ENCODE measurements around the gene SLC26A2.

Gene SLC26A2

GRCh38 chr5:149960272-149961185 is at the start of gene SLC26A2:
TSS of gene SLC26A2 (plus strand) at chr5:149960758. CDS start at chr5:149977653, 16,895 bp downstream.
- FAIRE-seq (peak; percentile 81), DNase-seq (ENCODE audit: insufficient read length, low spot score) (peak; percentile 93)

DNA sequence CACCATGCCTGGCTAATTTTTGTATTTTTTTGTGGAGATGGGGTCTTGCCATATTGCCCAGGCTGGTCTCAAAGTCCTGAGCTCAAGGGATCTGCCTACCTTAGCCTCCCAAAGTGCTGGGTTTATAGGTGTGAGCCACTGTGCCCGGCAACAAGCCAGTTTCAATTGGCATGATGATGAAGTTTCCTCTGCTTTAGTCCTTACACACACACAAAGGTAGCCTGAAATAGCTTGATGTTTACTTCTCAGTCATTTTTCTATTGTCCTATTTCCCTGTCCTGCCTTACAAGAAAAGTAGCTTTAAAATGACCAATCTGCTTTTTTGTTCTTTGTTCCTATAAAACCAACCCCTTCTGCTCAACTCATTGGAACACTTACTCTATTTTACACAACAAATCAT is 49.5 kb upstream of the SLC26A2 start:
- FAIRE-seq = no peak
- no peak for DNase-seq (ENCODE audit: insufficient read length, low spot score)

- DNase-seq (ENCODE audit: insufficient read length, low spot score) = no peak
- no peak for FAIRE-seq
These were observed 48.2 kb upstream of the SLC26A2 start for GRCh38 chr5:149912226-149912871.

DNA sequence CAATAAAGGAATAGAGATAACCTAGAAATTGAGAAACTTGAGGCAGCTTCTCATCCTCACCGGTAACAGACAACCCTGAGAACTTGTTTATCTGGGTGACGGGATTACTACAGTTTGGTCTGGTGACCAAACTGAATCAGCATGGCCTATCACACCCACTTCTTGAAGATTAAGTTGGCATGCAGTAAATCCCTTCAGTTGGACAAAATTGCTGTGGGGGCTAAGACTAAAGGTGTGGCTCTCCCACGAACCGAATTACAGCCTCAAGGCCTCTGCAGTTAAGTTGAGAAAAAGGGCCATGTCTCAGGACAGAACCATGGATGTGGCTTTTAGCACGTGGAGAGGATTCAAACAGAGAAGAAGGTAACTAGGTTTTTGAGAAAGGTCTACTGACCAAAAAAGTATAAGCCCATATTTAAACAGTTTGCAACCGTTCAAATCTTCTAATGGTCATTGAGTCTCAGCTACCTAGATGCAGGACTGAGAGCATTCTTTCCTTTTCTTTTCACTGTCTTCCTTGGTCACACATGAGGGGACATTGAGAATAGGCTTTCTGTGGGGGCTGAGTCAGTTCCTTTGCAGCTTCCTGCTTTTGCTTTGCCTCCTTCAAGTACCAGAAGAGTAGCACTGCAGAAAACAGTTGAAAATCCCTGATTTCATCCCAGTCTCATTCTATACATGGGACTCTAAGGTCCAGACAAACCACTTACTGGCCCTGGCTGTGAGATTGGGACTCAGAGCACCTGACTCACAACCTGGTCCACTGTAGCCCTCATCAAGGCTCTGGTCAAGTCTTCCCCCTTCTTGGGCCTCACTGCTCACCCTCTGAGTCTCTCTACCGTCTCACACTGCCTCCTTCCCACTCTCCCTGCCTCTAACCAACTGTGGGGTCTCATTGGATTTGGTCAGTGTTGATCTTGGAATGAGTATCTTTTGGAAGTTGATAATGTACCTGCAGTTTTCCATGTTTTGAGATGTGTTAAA is 46.8 kb upstream of the SLC26A2 start:
- DNase-seq (ENCODE audit: insufficient read length, low spot score) = no peak
- FAIRE-seq = no peak

- DNase-seq (ENCODE audit: insufficient read length, low spot score) = no peak
- no peak for FAIRE-seq
These were observed 44.9 kb upstream of the SLC26A2 start for GRCh38 chr5:149915392-149916260.

- no peak for FAIRE-seq
- DNase-seq (ENCODE audit: insufficient read length, low spot score) = no peak
These were observed 44.1 kb upstream of the SLC26A2 start for GRCh38 chr5:149916334-149917072.

GRCh38 chr5:149917073-149917676 is 43.4 kb upstream of the SLC26A2 start:
- DNase-seq (ENCODE audit: insufficient read length, low spot score) (no peak), FAIRE-seq (no peak)

- no peak for DNase-seq (ENCODE audit: insufficient read length, low spot score)
- FAIRE-seq = no peak
These were observed 39.0 kb upstream of the SLC26A2 start for GRCh38 chr5:149921597-149921996.

DNA sequence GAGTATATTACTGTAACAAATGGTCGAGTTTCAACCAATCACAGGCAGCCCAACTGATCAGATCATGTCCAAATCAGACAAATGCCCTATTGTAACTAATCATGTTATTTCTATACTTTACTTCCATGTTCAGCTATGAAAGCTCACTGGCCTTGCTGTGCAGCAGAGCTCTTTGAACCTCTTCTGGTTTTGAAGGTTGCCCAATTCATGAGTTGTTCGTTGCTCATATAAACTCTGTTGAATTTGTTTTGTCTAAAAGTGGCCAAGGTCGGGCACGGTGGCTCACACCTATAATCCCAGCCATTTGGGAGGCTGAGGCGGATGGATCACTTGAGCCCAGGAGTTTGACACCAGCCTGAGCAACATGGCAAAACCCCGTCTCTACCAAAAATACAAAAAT is 37.6 kb upstream of the SLC26A2 start:
- DNase-seq (ENCODE audit: insufficient read length, low spot score) = no peak
- FAIRE-seq = no peak

DNA sequence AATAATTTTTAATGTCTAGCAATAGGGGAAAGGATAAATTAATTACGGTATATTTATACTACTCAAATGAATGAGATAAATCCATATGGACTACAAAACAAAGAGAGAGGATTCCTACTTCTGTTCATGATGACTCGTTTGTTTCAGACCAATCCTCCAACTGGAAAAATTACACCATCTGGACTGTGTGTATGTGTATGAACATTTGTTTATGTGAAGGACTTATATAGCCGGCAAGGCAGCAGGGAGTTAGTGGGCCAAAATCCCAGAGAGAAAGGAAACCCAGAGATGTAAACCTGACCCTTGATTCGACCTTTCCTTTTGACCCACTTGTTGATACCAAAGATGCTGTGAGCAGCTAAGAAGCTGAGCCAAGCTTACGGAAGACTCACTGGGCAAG is 36.1 kb upstream of the SLC26A2 start:
- FAIRE-seq (no peak), DNase-seq (ENCODE audit: insufficient read length, low spot score) (no peak)

DNA sequence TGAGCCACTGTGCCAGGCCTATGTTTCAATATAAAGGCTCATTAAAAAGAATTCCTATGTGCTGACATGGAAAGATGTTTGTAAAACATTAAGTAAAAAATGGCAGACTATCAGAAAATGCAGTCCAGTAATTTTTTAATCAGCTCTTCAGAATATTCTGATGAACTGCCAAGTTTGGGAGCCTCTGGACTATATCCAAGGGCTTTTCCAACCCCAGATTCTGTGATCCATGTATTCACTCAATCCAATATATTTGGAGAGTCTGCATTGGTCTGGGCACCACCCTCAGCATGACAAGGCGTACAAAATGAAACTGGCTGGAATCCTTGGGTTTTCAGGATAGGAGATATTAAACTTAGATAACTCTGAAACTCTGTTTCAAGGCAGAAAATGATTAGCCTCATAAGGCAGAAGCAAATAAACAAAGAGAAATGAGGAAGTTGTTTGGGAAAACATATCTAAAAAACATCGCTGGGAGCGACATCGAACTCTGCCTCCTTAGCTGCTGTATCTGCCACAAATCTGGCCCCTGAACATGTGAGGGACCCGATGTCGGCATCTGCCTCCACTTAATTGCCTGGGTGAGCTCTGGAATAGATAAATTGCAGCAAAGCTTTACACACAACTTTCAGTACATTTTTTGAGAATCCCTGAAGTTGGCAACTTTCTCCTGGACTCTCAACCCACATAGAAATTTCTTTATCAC is 30.4 kb upstream of the SLC26A2 start:
- DNase-seq (ENCODE audit: insufficient read length, low spot score) (no peak), FAIRE-seq (no peak)

DNA sequence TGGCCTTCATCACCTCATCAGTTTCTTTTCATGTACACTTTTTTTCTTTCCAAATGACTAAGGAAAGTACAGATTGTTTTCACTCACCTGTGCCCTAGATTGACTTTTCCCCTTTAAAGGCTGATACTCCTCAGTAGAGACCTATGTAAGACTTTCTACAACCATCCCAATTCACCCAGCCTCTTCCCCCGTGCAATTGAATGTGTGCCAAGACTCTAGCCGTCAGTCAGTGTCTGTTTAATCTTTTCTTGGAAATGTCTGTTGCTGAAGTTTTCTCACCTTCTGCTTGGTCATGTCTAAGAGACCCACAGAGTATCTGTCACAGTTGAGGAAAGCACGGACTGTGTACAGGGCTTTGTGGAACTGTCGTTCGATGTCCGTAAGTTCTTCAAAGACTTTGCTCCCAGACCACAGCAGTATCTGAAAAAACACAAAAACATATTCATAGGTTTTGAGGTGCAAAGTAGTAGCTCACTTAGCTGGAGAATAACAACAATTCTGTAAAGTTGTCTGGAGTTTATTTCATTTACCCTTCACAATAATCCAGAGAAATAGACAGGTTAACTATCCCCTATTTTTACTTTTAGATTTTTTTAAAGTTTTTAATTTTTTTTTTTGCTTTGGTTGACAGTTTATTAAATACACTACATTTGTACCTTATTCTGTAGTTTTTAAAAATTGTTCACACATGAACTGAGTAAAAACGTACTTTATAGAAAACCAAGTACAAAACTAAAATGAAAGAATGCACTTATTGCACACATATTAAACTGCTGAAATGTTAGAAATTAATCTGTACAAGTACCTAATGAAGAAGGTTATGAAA is 29.6 kb upstream of the SLC26A2 start:
- DNase-seq (ENCODE audit: insufficient read length, low spot score) = no peak
- no peak for FAIRE-seq

GRCh38 chr5:149931992-149932436 is 28.5 kb upstream of the SLC26A2 start:
- no peak for FAIRE-seq

DNA sequence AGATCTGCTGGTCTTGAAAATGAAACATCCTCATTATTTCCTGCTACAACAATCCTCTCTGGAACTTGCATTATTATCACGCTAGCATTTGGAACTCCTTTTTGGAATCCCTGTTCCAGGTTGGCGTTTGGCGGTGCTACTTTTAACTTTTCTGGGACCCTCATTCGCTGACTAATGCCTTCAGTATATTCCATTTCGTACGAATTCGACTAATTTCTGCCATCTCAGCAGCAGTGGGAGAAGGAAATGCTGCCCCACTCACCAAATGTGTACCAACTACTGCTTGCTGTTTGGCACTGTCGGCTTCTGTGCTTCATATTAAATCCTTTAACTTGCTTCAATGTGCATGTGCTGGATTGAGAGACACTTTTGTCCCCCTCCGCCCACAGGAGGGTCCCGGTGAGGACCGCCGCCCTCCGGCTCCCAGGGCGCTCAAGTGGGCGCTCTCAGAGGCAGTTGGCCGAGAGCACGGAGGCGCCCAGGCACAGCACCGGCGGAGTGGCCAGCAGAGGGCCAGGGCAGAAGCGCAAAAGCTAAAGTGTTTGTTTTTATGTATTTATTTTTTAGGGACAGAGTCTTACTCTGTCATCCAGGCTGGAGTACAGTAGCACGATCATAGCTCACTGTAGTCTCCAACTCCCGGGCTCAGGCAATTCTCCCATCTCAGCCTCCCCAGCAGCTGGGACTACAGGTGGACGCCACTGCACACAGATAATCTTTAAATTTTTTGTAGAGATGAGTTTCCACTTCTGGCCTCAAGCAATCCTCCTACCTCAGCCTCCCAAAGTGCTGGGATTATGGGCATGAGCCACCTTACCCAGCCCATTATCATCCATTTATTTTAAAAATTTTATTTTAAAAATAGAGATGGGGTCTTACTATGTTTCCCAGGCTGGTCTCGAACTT is 27.9 kb upstream of the SLC26A2 start:
- no peak for FAIRE-seq
- no peak for DNase-seq (ENCODE audit: insufficient read length, low spot score)

More at GRCh38 chr5:149931992-149932436, 28.5 kb upstream of the SLC26A2 start:
- no peak for DNase-seq (ENCODE audit: insufficient read length, low spot score)

GRCh38 chr5:149935431-149935901 is 25.1 kb upstream of the SLC26A2 start:
- DNase-seq (ENCODE audit: insufficient read length, low spot score) (no peak), FAIRE-seq (no peak)
